HG03378 (cell line): ENCODE results near the gene PCGF2.
"Not testable (repeated sequence)": the region's sequence is repeated elsewhere in the genome, so short reads cannot be mapped to it uniquely, and the experiment has no call there.

Experiments used
- ATAC-seq: cut with Tn5 transposase; IDR thresholded peaks from one replicate; pipeline ENCODE4 v1.9.1; 2021; ENCODE audit warnings: mild to moderate bottlenecking, moderate library complexity; ENCODE audit not compliant: unreplicated experiment

Gene PCGF2

DNA sequence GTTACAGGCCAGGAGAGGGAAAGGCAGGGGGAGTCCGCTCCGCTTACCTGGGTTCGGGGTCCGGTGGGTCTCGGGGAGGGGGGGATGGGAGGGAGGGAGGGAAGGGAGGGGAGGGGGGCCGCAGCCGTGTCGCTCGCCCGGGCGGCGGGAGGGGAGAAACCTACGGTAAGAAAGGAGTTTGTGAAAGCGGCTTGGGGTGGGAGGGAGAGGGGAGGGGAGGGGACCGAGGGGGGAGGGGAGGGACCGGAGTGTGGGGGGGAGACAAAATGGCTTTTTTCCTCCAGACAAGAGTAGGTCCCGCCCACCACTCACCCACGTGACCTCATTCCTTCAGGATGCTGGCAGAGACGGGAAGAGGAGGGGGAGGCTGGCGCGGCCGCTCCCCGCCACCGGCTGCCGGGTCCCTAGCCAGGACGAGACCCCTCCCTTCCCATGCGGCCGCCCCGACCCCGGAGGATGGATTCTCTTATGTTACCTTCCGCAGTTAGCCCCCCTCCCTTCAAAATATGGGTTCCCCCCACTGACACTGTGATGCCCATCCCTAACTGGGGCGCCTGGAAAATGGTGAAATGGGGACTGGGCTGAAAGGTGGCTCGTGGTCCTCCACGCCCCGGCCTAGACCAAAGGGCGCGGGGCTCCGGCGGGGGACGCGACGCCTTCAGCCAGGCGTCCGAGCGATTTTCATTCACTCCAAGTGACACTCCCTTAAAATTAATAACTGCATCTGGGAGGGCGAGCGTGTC, at the start of gene PCGF2:
PCGF2 (minus strand) TSS at position 188 of the 743 bp plus-strand sequence. CDS start 7,934 bp downstream, outside the sequence.
- ATAC-seq: no peak

DNA sequence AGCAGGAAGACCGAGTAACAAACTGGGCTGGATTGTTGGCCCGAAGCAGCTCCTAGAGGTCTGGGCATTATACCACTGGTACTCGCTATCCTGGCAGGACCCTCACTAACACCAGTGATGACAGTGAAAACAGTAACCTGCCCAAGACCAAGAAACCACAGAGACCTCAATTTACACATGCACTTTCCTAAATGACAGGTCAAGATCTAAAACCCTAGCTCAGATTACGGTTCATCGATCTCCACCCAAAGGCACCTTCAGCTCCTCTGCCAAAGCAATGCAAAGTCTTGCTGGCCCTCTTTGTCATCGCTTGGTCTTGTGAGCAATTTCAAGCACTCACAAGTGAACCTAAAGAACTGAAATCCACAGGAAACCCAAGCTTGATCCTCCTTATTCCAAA, 49.7 kb upstream of the PCGF2 start:
- ATAC-seq: no peak

DNA sequence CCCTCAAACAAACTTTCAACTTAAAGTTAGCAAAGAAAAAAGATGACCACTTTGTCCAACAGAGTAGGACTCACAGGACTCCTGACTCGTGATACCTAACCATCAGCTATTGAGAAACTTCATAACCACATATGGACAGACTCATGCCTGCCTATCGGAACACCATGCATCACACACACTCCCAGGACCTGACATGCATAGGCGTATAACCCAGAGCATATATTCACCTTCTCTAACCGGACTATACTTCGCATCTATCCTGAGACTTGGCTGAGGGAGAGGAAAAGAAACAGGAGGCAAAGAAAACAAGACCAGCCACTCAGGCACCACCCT, 49.0 kb upstream of the PCGF2 start:
- no peak for ATAC-seq

DNA sequence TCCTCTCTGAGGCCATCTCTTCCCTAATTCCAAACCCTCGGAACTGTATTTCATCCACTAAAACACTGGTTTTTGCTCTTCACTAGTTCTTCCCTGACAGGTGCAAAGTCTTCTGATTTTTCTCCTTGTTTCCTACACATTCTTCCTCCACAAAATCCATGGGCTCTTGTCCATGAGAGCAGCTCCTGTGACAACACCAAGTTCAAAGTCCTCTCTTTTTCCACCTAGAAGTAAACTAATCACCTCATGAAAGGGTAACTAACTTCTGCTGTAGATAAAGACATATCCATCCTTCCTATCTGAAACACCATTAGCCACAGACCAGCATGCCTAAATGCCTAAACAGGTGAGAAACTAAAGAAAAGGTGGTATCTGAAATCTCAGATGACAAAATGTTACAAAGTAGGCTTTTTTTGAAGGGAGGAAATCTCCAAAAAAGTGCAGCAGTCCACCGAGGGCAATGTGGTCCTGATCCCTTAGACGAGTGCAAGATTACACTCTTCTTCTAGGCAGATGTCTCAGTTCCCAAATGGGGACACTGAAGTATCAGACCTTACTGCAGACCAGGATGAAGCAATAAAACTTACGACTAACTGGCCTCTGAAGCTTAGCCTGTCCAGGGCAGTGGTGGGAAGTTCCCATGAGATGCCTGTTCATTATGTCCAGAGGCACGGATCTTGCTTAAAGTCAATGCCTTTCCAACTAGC, 48.5 kb upstream of the PCGF2 start:
- no peak for ATAC-seq

GRCh38 chr17:38794221-38794620, 46.1 kb upstream of the PCGF2 start:
- no peak for ATAC-seq

GRCh38 chr17:38791162-38791561, 43.0 kb upstream of the PCGF2 start:
- no peak for ATAC-seq

DNA sequence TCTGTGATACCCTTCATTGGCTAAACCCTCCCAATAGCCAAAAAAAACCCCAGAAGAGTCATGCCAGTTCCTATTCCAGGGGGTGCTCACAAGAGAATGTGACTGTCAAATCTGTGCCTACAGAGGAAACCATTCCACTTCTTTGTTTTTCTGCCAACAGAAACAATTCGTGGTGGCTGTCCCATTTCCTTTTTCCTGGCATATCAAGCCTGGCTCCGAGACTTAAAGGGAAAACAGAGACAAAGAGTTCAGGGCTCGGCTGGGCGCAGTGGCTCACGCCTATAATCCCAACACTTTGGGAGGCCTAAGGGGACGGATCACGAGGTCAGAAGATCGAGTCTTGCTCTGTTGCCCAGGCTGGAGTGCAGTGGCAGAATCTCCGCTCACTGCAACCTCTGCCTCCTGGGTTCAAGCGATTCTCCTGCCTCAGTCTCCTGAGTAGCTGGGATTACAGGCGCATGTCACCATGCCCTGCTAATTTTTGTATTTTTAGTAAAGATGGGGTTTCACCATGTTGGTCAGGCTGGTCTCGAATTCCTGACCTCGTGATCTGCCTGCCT, 42.1 kb upstream of the PCGF2 start:
- ATAC-seq: not testable (repeated sequence)

DNA sequence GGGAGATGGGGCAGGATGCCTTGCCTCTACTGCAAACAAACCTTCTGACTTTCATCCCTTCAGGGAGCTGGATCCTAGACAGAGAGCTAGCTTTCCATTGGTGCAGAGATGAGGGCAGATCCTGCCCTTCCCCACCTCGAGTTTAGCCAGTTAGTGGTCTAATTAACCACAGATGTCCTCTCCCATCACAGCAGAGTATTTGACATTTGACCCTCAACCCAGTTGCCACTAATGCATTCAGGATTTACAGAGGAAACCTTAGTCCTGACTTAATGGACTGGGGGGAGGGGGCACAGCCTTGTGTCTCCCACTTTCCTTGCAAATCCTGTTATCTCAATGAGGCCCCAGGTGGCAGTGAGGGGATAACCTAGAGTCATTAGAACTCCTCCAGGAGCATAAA, 41.0 kb upstream of the PCGF2 start:
- no peak for ATAC-seq

DNA sequence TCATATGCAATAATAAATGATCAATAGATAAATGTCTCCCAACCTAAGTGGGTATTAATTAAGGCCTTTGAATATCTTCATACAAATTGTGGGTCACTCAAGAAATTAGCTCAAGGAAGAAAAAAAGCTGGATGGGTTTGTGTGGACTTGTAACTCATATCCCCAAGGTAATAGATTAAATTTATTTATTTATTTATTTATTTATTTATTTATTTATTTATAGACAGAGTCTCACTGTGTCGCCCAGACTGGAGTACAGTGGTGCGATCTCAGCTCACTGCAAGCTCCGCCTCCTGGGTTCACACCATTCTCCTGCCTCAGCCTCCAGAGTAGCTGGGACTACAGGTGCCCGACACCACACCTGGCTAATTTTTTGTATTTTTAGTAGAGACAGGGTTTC, 39.9 kb upstream of the PCGF2 start:
- not testable (repeated sequence) for ATAC-seq

- ATAC-seq: no peak
Measured at GRCh38 chr17:38786372-38786771, 38.2 kb upstream of the PCGF2 start.

- no peak for ATAC-seq
Measured at GRCh38 chr17:38783227-38783626, 35.1 kb upstream of the PCGF2 start.

- ATAC-seq: no peak
Measured at GRCh38 chr17:38779965-38780752, 32.0 kb upstream of the PCGF2 start.

DNA sequence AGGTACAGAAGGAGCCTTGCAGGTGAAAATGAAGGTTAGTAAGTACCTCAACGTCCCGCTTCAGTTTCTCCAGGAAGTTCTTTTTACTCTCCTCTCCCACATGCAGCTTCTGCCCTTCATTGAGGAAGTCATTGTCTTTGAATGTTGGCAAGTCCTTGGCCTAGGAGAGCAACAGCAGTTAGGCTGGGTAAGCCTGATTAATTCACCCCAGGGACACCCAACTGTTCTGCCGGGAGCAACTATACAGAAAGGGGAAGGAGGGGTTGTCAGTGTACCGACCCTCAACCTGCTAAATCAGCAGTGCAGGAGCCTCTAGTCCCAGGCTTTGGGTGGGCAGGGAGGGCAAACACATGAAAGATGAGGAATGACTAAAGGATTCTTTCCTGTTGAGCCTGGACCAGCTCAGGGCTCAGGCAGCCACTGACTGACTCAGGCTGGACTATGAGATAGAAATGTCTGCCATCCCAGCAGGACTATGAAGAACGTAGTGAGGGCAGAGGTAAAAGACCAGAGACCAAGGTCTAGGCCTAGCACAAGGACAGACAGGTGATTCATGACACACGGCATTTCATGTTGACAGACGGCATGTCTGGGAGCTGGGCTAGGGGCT, 29.6 kb upstream of the PCGF2 start:
- no peak for ATAC-seq

GRCh38 chr17:38773258-38773657, 25.1 kb upstream of the PCGF2 start:
- ATAC-seq: no peak

DNA sequence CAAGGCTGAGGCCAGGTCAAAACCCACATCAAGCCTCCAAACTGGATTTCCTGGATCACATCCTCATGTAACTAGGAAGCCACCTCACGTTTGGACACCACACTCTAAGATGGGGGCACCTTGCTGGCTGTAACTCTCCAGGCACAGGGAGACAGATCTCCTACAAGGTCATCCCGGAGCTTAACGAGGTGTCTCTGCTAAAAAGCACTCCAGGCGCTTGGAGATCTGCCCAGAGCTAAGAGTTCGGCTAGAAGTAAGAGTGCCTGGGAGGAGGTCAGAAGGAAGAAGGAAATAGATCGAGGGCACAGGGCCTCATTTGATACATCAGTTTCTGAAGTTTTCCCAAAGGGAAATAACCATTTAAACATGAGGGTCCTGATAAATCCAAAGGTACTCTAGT, 20.3 kb upstream of the PCGF2 start:
- no peak for ATAC-seq

DNA sequence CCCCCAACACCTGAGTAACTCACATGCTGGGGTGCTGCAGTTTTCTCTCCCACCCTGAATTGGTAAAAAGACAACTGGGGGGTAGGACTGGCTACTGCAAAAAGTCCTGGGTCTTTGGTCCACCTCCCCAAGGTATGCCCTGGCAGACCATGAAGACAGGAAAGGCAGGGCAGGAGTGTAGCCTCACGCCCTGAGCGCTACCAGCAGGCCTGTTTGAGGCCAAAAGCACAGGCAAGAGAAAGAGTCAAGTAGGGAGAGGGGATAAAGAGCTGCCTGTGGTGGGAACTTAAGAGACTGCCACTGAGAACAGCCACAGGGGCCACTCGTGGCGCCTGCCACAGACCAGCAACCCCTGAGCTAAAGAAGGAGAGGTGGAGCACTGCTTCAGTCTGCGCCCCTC, 18.2 kb upstream of the PCGF2 start:
- no peak for ATAC-seq

- no peak for ATAC-seq
Measured at GRCh38 chr17:38762231-38762630, 14.1 kb upstream of the PCGF2 start.

GRCh38 chr17:38761612-38762011, 13.5 kb upstream of the PCGF2 start:
- no peak for ATAC-seq

DNA sequence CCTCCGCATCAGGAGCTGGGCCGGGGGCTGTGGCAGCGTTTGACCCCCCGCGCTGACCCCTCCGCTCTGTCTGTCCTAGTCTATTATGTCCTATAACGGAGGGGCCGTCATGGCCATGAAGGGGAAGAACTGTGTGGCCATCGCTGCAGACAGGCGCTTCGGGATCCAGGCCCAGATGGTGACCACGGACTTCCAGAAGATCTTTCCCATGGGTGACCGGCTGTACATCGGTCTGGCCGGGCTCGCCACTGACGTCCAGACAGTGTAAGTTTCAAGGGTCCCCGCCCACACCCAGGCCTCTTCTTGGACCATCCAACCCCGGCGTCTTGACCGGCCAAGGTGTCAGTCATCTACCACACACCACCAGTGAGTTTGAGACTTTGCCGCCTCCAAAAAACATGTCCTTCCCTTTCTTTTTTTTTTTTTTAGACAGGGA, 5.0 kb upstream of the PCGF2 start:
- no peak for ATAC-seq

DNA sequence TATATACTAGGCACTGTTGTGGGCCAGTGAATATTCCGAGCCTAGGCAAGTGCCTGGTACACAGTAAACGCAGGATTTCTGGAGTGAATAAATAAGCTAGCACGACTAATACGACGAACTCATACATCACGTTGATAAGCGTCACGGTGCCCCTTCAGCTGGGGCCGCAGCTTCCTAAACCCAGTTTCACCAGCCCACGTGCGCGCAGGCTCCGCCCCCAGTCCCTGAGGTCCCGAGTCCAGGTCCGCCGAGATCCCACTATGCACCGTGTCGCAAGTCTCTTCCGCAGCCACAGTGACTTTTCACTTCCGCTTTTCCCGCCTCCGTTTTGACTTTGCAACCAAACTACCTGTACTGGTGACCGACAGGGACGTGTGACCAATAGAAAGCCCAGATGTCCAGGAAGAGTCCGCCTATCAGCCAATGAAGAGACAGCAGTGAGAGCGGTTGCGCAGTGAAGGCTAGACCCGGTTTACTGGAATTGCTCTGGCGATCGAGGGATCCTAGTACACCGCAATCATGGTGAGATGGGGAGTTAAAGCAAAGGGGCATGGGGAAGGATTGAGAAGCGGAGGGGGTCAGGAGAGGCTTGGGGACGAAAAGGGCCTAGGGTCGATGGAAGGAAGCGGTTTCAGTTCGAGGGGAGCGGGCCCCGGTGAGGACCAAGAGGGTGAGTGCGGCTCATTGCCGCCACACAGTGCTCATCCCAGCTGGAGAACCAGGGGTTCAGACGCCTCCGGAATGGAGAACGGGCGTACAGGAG, 4.4 kb upstream of the PCGF2 start, which contains the start of gene PSMB3:
PSMB3 (plus strand) TSS at position 434 of the 763 bp plus-strand sequence; CDS start at position 520, 86 bp downstream.
- ATAC-seq: peak; percentile 73
